ENCODE measurements around the gene NT5DC1.

GRCh38 chr6:116244284-116244683 lies 143.6 kb downstream of the NT5DC1 start:
- TF ChIP-seq EZH2 (IDR thresholded peaks at IDR 0.05; ENCODE audit: borderline replicate concordance, low read depth, low read length, poor library complexity, severe bottlenecking) = no peak
- TF ChIP-seq CTCF (conservative IDR thresholded peaks at IDR 0.05; ENCODE audit: low read depth, low read length) = no peak
